ENCODE measurements around the gene PSG6.
"Not testable (repeated sequence)": the region's sequence is repeated elsewhere in the genome, so short reads cannot be mapped to it uniquely, and the experiment has no call there.

DNA sequence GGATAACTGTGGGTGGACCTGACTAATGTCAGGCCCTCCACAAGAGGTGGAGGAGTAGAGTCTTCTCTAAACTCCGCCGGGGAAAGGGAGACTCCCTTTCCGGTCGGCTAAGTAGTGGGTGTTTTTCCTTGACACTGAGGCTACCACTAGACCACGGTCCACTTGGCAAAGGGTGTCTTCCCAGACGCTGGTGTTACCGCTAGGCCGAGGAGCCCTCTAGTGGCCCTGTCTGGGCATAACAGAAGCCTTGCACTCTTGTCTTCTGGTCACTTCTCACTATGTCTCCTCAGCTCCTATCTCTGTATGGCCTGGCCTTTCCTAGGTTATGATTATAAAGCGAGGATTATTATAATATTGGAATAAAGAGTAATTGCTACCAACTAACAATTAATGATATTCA lies 5.4 kb upstream of the PSG6 start:
- TF ChIP-seq, protein P1, sequence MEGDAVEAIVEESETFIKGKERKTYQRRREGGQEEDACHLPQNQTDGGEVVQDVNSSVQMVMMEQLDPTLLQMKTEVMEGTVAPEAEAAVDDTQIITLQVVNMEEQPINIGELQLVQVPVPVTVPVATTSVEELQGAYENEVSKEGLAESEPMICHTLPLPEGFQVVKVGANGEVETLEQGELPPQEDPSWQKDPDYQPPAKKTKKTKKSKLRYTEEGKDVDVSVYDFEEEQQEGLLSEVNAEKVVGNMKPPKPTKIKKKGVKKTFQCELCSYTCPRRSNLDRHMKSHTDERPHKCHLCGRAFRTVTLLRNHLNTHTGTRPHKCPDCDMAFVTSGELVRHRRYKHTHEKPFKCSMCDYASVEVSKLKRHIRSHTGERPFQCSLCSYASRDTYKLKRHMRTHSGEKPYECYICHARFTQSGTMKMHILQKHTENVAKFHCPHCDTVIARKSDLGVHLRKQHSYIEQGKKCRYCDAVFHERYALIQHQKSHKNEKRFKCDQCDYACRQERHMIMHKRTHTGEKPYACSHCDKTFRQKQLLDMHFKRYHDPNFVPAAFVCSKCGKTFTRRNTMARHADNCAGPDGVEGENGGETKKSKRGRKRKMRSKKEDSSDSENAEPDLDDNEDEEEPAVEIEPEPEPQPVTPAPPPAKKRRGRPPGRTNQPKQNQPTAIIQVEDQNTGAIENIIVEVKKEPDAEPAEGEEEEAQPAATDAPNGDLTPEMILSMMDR (IDR thresholded peaks at IDR 0.05; ENCODE audit: insufficient read depth, low read length, poor library complexity, severe bottlenecking), result peak; percentile 40
- not testable (repeated sequence) for TF ChIP-seq EZH2phosphoT487 (conservative IDR thresholded peaks at IDR 0.05; ENCODE audit: low read length)

Data from SU-DHL-6 (cell line).